ENCODE measurements around the gene HDGF.

The HDGF gene

DNA sequence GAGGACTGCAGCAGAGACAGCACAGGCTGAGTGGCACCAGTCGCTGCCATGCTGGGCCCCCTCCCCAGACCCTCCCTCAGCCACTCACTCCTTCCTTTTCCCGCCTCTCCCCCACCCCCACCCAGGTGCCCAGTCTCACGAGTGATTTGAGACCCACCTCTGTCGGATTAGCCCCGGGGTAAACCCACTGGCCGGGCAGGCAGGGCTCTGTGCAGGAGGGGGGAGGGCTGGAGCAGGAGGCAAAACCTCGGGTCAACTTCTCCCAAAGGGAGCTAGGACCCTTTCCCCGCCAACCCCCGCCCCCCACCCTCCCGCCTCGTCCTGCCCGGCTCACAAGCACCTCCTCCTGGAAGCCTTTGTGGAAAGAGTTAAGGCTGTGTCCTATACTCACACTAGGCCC lies 7.1 kb downstream of the HDGF start:
- DNase-seq = no peak
- Histone ChIP-seq H3K79me1 (ENCODE audit: low read length) (peaks cover 14% of the 10 kb centered on the region), H2AK5ac (ENCODE audit: low read length) (no peak overlapping the region), H3K23ac (ENCODE audit: low read length) (no peak overlapping the region), H3K36me3 (ENCODE audit: control insufficient read depth, insufficient read depth, low read length) (peaks cover 5% of the 10 kb centered on the region), H3K27ac (ENCODE audit: low read depth, low read length) (no peak overlapping the region), H4K5ac (ENCODE audit: low read length) (no peak overlapping the region), H3K56ac (ENCODE audit: low read length) (peak overlapping the region; percentile 62), H4K8ac (ENCODE audit: low read depth, low read length) (no peak overlapping the region), H3K4me1 (ENCODE audit: control insufficient read depth, low read depth, low read length) (peaks cover 31% of the 10 kb centered on the region), H3K27me3 (ENCODE audit: insufficient read depth, low read length, poor library complexity) (no peaks in the 10 kb centered on the region), H3K79me2 (ENCODE audit: control insufficient read depth, insufficient read depth, low read length) (peaks cover 45% of the 10 kb centered on the region), H3K18ac (ENCODE audit: low read length) (no peak overlapping the region), H2BK120ac (ENCODE audit: low read depth, low read length) (no peak overlapping the region), H3K4me3 (ENCODE audit: low read length) (no peak overlapping the region), H3K4me2 (ENCODE audit: low read length) (no peak overlapping the region), H2BK15ac (replicated peaks; ENCODE audit: low read depth) (no peak overlapping the region), H2BK5ac (ENCODE audit: low read length) (no peak overlapping the region), H3K4ac (ENCODE audit: low read depth, low read length) (no peak overlapping the region), H3K9ac (ENCODE audit: low read length) (peak overlapping the region; percentile 82)
- no CpG with 5 or more reads among the region's 12 CpGs for WGBS (ENCODE audit: extremely low coverage, insufficient coverage, low lambda C conversion rate)

- H3K79me1 ChIP-seq (ENCODE audit: low read length) = peaks cover 14% of the 10 kb centered on the region
- no peak overlapping the region for H2BK120ac ChIP-seq (ENCODE audit: low read depth, low read length)
- no peak overlapping the region for H3K4ac ChIP-seq (ENCODE audit: low read depth, low read length)
- H3K27ac ChIP-seq (ENCODE audit: low read depth, low read length) = no peak overlapping the region
- DNase-seq = no peak
- H3K4me1 ChIP-seq (ENCODE audit: control insufficient read depth, low read depth, low read length) = peaks cover 23% of the 10 kb centered on the region
- no peak overlapping the region for H3K23ac ChIP-seq (ENCODE audit: low read length)
- no CpG with 5 or more reads among the region's 14 CpGs for WGBS (ENCODE audit: extremely low coverage, insufficient coverage, low lambda C conversion rate)
- peaks cover 38% of the 10 kb centered on the region for H3K79me2 ChIP-seq (ENCODE audit: control insufficient read depth, insufficient read depth, low read length)
- H3K56ac ChIP-seq (ENCODE audit: low read length) = no peak overlapping the region
- H3K4me3 ChIP-seq (ENCODE audit: low read length) = no peak overlapping the region
- H4K5ac ChIP-seq (ENCODE audit: low read length) = no peak overlapping the region
- H2BK5ac ChIP-seq (ENCODE audit: low read length) = no peak overlapping the region
- peaks cover 5% of the 10 kb centered on the region for H3K36me3 ChIP-seq (ENCODE audit: control insufficient read depth, insufficient read depth, low read length)
- no peak overlapping the region for H2AK5ac ChIP-seq (ENCODE audit: low read length)
- H3K27me3 ChIP-seq (ENCODE audit: insufficient read depth, low read length, poor library complexity) = no peaks in the 10 kb centered on the region
- H3K18ac ChIP-seq (ENCODE audit: low read length) = no peak overlapping the region
- no peak overlapping the region for H3K9ac ChIP-seq (ENCODE audit: low read length)
- no peak overlapping the region for H4K8ac ChIP-seq (ENCODE audit: low read depth, low read length)
- no peak overlapping the region for H3K4me2 ChIP-seq (ENCODE audit: low read length)
- H2BK15ac ChIP-seq (replicated peaks; ENCODE audit: low read depth) = no peak overlapping the region
Observed at GRCh38 chr1:156743367-156744302, 7.8 kb downstream of the HDGF start.

- H3K4me2 ChIP-seq (ENCODE audit: low read length) = no peak overlapping the region
- H2BK15ac ChIP-seq (replicated peaks; ENCODE audit: low read depth) = no peak overlapping the region
- no peak overlapping the region for H3K4me3 ChIP-seq (ENCODE audit: low read length)
- peaks cover 16% of the 10 kb centered on the region for H3K4me1 ChIP-seq (ENCODE audit: control insufficient read depth, low read depth, low read length)
- H3K4ac ChIP-seq (ENCODE audit: low read depth, low read length) = no peak overlapping the region
- H3K36me3 ChIP-seq (ENCODE audit: control insufficient read depth, insufficient read depth, low read length) = peaks cover 5% of the 10 kb centered on the region
- H3K79me2 ChIP-seq (ENCODE audit: control insufficient read depth, insufficient read depth, low read length) = peaks cover 30% of the 10 kb centered on the region
- no peak overlapping the region for H4K5ac ChIP-seq (ENCODE audit: low read length)
- no peak overlapping the region for H2BK120ac ChIP-seq (ENCODE audit: low read depth, low read length)
- H3K23ac ChIP-seq (ENCODE audit: low read length) = no peak overlapping the region
- no peak overlapping the region for H2AK5ac ChIP-seq (ENCODE audit: low read length)
- no peak overlapping the region for H3K18ac ChIP-seq (ENCODE audit: low read length)
- H2BK5ac ChIP-seq (ENCODE audit: low read length) = no peak overlapping the region
- no peak overlapping the region for H4K8ac ChIP-seq (ENCODE audit: low read depth, low read length)
- no peak overlapping the region for H3K27ac ChIP-seq (ENCODE audit: low read depth, low read length)
- DNase-seq = no peak
- peaks cover 14% of the 10 kb centered on the region for H3K79me1 ChIP-seq (ENCODE audit: low read length)
- H3K9ac ChIP-seq (ENCODE audit: low read length) = no peak overlapping the region
- no peak overlapping the region for H3K56ac ChIP-seq (ENCODE audit: low read length)
- WGBS (ENCODE audit: extremely low coverage, insufficient coverage, low lambda C conversion rate) = no CpG with 5 or more reads among the region's 4 CpGs
- no peaks in the 10 kb centered on the region for H3K27me3 ChIP-seq (ENCODE audit: insufficient read depth, low read length, poor library complexity)
Observed at GRCh38 chr1:156742801-156743200, 8.7 kb downstream of the HDGF start.

- Histone ChIP-seq H3K27me3 (ENCODE audit: insufficient read depth, low read length, poor library complexity) (no peaks in the 10 kb centered on the region), H3K18ac (ENCODE audit: low read length) (no peak overlapping the region), H3K9ac (ENCODE audit: low read length) (peak overlapping the region; percentile 2), H3K79me1 (ENCODE audit: low read length) (peaks cover 14% of the 10 kb centered on the region), H3K4me2 (ENCODE audit: low read length) (no peak overlapping the region), H2AK5ac (ENCODE audit: low read length) (no peak overlapping the region), H3K4me1 (ENCODE audit: control insufficient read depth, low read depth, low read length) (peaks cover 16% of the 10 kb centered on the region), H2BK15ac (replicated peaks; ENCODE audit: low read depth) (no peak overlapping the region), H3K4ac (ENCODE audit: low read depth, low read length) (no peak overlapping the region), H3K56ac (ENCODE audit: low read length) (peak overlapping the region; percentile 10), H3K27ac (ENCODE audit: low read depth, low read length) (no peak overlapping the region), H3K4me3 (ENCODE audit: low read length) (no peak overlapping the region), H4K5ac (ENCODE audit: low read length) (no peak overlapping the region), H3K23ac (ENCODE audit: low read length) (no peak overlapping the region), H3K79me2 (ENCODE audit: control insufficient read depth, insufficient read depth, low read length) (peaks cover 24% of the 10 kb centered on the region), H4K8ac (ENCODE audit: low read depth, low read length) (no peak overlapping the region), H2BK5ac (ENCODE audit: low read length) (no peak overlapping the region), H2BK120ac (ENCODE audit: low read depth, low read length) (no peak overlapping the region), H3K36me3 (ENCODE audit: control insufficient read depth, insufficient read depth, low read length) (peaks cover 6% of the 10 kb centered on the region)
- no peak for DNase-seq
- no CpG with 5 or more reads among the region's 3 CpGs for WGBS (ENCODE audit: extremely low coverage, insufficient coverage, low lambda C conversion rate)
Observed at GRCh38 chr1:156742017-156742416, 9.5 kb downstream of the HDGF start.

DNA sequence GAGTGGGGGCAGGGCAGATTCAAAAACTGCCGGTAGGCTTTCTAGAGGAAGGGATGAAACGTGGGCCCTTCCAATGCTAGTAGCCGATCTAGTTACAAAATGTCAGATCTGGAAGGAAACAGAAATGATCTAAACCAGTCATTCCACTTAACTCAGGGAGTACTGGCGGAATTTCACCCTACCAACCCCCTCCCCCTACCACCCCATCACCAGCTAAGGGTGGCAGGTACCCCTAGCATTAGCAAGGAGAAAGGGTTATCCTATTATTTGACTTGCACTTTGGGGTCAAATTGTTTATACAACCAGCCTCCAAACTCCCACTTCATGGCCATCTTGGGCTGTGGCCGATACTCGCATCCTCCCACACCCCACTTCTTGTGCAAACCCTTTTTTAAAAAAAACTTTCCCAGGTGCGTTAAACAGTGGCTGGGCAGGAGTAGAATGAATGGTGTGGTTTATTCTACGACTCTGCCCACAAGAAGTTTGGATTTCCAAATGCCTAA lies 9.9 kb downstream of the HDGF start:
- H2BK5ac ChIP-seq (ENCODE audit: low read length) = no peak overlapping the region
- H2AK5ac ChIP-seq (ENCODE audit: low read length) = no peak overlapping the region
- H3K4me2 ChIP-seq (ENCODE audit: low read length) = peak overlapping the region; percentile 21
- peak overlapping the region; percentile 28 for H3K18ac ChIP-seq (ENCODE audit: low read length)
- peak overlapping the region; percentile 76 for H3K56ac ChIP-seq (ENCODE audit: low read length)
- H4K5ac ChIP-seq (ENCODE audit: low read length) = no peak overlapping the region
- no peak overlapping the region for H4K8ac ChIP-seq (ENCODE audit: low read depth, low read length)
- no peak overlapping the region for H3K23ac ChIP-seq (ENCODE audit: low read length)
- no peak for DNase-seq
- H3K4ac ChIP-seq (ENCODE audit: low read depth, low read length) = no peak overlapping the region
- no peaks in the 10 kb centered on the region for H3K27me3 ChIP-seq (ENCODE audit: insufficient read depth, low read length, poor library complexity)
- peaks cover 14% of the 10 kb centered on the region for H3K79me1 ChIP-seq (ENCODE audit: low read length)
- peaks cover 21% of the 10 kb centered on the region for H3K79me2 ChIP-seq (ENCODE audit: control insufficient read depth, insufficient read depth, low read length)
- peaks cover 7% of the 10 kb centered on the region for H3K36me3 ChIP-seq (ENCODE audit: control insufficient read depth, insufficient read depth, low read length)
- no peak overlapping the region for H3K4me3 ChIP-seq (ENCODE audit: low read length)
- WGBS (ENCODE audit: extremely low coverage, insufficient coverage, low lambda C conversion rate) = no CpG with 5 or more reads among the region's 8 CpGs
- peak overlapping the region; percentile 2 for H3K9ac ChIP-seq (ENCODE audit: low read length)
- H2BK15ac ChIP-seq (replicated peaks; ENCODE audit: low read depth) = no peak overlapping the region
- peaks cover 16% of the 10 kb centered on the region for H3K4me1 ChIP-seq (ENCODE audit: control insufficient read depth, low read depth, low read length)
- no peak overlapping the region for H2BK120ac ChIP-seq (ENCODE audit: low read depth, low read length)
- peak overlapping the region; percentile 26 for H3K27ac ChIP-seq (ENCODE audit: low read depth, low read length)

Measured in mesendoderm (in vitro differentiated cells).